Measurements from ENCODE around the gene TLK1.

Gene TLK1

DNA sequence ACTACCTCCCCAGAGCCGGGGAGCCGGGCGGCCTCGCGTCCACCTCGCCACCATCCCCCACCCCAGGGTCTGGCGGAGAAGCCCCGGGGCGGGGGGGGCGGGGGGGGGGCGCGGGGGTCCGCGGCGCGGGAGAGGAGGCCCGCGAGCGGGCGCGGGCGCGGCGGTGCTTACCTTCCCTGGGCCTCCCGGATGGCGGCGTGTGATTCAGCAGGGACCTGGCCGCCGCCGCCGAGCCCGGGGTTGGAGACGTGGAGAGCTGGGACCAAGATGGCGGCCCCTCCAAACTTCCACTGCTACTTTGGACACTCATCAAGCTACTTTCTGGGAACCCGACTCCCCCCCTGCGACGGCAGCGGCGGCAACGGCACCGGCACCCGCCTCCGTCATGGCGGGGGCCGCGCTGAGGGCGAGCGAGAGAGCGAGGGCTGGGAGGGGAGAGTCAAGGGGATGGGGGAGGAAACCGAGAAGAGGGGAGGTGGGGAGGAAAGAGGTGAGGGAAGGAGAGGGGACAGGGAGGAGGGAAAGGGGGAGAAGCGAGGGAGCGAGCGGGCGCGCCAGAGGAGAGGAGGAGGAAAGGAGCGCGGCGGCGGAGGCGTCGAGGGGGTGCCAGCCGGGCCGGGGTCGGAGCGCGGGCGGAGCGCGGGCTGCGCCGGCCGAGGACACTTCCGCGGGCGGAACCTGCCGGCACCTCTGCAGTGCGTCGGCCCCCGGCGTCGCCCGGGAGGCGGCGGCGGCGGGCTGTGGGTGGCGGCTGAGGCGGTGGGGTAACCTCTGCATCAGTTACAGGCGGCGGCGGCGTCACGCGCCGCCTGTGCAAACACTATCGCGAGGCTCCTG is at the start of gene TLK1:
Gene TLK1 (minus strand): TSS at position 775 of the 837 bp plus-strand sequence. CDS start 465 bp downstream, at position 310.
- peak; percentile 64 for DNase-seq

DNA sequence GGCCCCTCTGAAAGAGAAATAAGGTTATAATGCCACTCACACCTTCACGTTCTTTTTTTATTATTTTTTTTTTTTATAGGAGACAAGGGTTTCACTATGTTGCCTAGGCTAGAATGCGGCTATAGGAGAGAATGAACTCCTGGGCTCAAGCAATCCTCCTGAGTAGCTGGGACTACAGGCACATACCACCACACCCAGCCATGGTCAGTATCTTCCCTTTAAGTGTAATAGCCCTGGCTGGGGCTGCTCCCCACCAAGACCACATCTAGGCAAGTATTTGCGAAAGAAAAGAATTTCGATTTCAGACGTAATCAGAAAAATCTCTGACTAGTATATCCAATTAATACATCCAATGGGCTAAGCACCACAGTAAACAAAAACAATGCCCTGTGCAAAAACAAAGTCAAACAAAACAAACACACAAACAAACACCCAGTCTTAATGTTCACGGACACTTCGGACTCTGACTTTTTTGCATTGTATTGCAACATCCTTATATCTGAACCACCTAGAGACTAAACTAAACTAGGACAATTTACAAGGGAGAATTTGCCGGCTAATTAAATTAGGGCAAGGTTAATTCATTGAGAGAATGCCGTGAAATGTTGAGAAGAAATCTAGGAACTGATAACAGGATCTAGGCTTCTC is 49.6 kb upstream of the TLK1 start:
- no peak for DNase-seq

DNA sequence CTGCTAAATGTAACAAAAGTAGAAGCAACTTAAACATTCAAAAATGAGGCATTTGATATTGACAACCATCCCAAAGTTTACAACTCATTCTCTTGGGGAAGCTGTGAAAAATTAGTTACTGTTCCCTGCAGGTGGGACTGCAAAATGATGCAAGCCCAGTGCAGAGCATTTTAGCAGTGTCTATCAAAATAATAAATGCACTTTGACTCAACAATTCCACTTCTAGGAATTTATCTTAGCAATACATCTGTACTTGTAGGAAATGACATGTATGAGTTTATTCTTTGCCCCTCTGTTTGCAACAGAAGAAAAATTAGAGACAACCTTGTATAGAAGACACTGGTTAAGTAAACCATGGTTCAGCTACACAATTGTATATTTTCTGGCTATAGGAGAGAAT is 48.0 kb upstream of the TLK1 start:
- DNase-seq: no peak

DNA sequence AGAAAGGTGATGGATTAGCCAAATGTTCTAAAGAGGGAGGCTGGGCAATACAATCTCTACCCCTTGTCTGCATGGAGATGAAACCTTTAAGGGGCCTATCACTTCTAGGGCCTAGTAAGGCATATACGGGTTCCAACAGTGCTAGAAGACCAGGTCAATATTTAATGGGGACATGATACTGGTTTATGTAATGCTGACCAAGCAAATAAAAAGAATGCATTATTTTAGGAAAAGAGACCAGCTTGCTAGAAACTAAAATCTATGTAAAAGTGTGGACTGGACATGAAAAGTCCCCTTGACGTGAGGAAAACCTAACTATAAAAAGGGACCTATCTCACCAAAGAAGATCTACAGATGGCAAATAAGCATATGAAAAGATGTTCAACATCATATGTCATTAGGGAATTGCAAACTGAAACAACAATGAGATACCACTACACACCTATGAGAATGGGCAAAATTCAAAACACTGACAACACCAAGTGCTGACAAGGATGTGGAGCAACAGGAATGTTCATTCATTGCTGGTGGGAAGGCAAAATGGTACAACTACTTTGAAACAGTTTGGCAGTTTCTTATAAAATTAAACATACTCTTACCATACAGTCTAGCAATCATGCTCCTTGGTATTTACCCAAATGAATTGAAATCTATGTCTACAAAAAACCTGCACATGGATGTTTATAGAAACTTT is 45.9 kb upstream of the TLK1 start:
- DNase-seq: no peak

DNA sequence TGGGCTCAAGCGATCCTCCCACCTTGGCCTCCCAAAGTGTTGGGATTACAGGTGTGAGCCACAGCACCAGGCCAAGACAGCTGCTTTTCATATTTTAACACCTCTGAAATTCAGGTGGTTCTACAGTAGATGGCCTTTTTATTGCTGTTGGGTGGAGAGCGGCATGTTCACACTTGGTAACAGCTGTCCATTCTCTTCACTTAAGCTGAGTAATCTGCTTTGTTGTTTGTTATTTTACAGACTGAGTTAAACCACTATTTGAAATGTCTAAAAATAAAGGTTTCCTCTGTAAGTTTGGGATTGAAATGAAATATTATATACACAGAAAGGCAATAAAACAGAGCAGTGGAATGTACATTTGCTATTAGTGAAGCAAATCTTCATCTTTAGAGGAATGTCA is 44.9 kb upstream of the TLK1 start:
- no peak for DNase-seq

DNA sequence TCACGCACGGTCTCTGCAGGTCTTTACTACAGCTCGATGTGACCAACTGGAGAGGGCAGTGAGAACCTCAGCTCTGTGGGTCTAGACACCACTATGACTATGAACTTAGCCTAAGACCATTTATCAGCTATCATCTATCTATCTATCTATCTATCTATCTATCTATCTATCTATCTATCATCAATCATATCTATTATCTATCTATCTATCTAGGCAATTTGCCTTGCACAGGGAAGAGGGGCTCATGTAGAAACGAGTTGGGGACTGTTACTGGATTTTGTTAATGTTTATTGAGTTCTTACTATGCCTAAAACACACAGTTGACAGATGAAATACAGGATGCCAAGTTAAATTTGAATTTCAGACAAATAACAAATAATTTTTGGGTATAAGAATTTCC is 41.1 kb upstream of the TLK1 start:
- DNase-seq: no peak

DNA sequence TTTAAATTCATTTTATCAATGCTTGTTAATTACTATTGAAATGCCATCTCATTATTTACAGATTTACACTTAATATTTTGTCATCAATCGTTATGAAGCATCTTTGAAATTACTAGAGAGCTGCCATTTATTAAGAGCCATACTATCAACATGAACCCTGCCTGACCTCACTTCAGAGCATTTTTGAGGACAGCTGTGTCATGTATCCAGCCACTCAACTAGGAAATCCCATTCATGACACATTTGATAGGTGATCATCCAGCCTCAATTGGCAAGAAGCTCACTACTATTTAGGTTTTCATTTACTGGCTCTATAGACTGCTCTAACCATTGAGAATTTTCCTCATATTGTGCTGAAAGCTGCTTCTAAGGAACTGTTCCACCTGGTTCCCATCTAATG is 40.6 kb upstream of the TLK1 start:
- no peak for DNase-seq

DNA sequence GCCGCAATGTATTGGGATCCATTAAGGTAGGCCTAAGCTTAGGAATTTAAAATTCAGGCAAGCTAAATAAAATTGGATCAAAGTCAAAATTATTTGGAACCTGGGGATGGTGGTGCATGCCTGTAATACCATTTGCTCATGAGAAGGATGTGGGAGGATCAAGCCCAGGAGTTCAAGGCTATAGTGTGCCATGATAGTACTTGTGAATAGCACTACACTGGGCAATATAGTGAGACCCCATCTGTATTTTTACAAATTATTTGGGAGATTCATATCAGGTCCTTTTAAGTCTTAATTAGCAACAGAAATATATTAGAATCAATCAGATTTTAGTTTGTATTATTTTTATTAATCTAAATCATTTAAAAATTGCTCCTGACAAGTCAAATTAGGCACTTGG is 39.8 kb upstream of the TLK1 start:
- no peak for DNase-seq

DNA sequence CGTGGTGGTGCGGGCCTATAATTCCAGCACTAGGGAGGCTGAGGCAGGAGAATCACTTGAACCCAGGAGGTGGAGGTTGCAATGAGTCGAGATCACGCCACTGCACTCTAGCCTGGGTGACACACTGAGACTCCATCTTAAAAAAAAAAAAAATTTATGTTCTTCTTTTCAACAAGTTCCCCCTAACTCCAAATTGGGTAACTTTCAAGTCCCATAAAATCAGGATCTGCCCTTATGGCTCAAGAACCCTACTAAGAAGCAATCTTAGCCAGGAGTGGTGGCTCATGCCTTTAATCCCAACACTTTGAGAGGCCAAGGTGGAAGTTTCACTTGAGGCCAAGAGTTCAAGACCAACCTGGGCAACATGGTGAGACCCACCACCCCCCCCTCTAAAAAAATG is 30.3 kb upstream of the TLK1 start:
- DNase-seq: no peak

DNA sequence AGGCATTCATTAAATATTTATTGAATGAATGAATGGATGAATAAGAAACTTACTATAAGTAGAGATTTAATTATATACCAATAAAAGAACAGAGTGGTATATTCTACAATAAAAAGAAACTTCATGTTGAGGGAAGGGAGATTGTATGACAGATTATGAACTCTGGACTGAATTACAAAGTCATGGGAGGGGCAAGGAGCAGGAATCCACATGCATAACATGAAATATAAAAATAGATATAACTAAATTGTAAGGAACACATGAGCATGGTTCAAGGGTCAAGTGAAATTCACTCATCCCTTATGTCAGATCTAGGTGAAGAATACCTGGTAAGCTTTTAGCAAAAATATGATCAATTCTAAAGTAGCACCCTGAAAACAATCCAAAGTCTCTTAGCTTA is 27.1 kb upstream of the TLK1 start:
- no peak for DNase-seq

DNA sequence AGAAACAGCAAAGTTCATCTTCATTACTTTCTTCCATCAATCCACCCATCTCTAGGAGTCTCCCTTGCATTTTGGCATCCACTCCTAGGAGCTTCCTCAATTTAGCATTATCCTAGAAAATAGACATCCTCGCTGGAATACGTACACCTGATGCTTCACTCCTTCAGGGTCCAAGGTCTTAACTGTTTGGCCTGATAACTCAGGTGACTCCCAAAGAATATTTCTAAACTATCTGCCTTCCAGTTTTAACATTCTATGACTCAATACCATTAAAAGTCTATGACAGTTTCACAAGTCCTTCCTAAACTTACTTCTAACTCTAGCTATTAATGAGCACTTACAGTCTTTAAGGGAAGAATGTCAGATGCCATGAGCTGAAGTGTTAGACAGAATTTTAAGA is 26.5 kb upstream of the TLK1 start:
- DNase-seq: no peak

DNA sequence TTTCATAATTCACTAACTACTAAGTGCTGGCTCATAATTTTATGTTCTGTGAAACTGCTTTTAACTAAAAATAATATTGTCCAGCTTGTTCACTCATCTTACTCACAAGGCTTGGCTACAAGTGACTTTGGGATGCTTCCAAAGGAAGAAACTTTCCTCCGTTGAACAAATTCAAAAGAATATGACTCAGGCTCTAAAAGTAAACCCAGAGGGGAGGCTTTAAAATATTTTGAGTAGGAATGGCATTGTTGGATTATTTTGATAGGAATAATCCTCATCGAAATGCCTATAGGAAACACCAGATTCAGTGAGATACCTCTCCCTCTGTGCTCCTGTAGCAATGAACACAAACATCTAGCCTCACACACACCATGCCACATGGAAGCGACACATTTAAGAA is 25.2 kb upstream of the TLK1 start:
- DNase-seq: peak; percentile 26

DNA sequence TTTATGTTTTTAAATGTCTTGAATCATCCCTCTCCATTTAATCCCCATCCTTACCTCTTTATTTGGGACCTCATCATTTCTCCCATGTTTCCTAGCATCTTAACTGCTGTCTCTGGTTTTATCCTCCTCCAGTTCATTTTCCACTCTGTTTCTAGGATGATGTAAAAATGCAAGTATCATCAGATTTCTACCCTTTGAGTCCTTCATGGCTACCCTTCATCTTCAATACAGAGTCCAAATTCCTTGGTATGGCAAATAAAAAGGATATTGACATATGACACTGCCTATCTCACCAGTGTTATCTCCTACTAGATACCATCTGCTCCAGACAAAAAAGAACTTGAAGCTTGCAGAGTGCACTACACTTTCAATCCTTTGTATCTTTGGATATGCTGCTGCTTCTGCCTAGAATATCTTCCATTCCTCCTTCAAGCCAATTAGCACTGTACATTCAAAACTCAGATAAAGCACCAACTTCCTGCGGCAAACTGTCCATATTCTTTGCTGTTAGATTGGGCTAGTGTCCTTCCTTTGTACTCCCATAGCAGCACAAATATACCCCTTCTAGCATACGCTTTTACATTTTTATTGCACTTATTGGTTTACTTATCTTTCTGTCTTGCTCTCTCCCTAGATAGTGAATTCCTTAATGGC is 24.6 kb upstream of the TLK1 start:
- DNase-seq: no peak

DNA sequence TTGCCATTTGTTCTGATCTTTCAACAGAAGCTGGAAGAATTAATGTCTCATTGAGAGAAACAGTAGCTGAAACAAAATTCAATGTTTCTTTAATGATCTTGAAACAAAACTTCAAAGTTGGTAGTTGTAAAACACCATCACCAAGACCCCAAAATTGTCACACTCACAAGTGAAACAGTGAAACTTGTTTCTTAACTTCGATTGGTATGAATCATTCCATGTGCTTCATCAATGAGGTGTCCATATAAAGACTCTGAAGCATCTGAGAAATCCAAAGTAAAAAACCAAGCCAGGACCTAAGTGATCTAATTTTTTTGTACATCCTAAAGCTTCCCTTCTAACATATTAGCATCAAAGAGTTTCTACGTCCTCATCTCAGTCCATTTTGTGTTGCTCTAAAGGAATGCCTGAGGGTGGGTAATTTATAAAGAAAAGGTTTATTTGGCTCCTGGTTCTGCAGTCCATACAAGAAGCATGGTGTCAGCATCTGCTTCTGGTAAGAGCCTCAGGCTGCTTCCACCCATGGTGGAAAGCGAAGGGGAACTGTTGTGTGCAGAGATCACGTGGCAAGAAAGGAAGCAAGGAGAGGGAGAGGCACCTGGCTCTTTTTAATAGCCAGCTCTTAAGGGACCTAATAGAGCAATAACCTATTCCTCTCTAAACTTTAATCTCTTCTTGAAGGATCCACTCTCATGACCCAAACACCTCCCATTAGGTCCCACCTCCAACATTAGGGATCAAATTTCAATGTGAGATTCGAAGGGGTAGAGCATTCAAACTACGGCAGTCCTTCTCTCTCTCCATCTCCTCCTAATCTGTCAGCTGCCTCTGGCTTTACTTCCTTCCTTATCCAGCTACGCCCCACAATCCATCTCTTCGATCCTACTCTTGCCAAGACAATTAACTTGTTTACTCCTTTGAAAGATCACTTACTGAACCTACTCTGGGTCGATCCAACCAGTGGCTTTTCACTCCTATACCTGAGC is 20.7 kb upstream of the TLK1 start:
- DNase-seq: no peak

DNA sequence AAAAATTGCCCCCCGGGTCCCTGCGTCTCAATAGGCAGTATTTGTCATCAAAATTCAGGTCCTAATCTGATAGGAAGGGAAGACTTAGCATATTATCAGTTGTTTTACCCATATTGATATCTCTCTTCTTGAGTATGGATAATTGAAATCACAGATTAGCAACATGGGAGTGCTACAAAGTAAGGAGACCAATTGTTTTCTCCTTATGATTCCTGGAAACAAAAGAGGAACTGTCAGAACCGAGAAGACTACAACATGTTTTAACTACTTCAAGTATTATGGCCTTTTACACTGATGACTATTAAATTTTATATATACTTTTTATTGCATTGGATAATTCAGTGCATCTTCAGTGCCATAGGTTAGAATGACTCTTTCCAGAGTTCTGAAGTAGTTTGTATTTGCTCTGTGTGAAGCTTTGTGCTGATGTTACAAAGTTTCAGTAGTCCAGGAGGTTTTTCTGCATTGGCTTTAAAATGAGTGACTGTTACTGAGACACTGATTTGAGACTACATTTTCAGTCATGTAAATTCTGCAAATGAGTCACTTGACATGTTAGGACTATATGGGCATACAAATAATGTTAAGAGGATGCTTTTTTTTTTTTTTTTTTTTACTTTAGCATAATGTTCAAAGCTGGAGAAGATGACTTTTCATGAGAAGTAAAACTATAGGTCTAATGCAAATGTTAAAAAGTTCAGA is 19.7 kb upstream of the TLK1 start:
- DNase-seq: no peak

DNA sequence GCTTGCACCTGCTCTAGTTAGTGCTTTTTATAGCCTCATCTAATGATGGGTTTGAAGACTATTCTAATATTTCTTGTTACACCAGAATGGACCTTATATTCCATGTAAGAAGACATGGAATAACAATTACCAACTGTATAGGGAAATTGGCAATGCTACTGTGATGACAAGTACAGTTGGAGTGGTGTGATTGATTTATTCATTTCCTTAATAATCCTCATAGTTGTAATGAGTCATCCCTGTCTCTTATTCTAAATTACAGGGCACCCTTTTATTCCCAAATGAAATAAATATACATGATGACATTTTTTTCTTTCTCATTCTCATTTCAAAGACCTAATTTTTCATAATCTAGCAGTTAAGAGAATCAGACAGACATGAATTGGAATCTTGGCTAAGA is 18.3 kb upstream of the TLK1 start:
- peak; percentile 28 for DNase-seq

DNA sequence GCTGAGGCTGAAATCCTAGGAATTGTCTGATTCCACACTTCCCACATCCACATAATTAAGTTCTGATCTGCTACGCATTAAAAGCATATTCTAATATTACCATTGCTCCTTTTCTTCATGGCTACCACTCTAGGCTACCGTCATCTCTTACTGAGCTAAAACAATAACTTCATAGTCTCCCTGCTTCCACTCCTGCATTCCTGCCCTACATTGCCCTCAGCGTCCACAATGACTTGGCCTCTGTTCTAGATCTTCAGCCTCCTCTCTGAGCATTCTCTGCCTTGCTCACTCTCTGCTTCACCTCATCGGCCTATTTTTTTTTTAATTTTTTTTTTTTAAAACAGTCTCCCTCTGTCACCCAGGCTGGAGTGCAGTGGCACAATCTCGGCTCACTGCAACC is 15.8 kb upstream of the TLK1 start:
- no peak for DNase-seq

DNA sequence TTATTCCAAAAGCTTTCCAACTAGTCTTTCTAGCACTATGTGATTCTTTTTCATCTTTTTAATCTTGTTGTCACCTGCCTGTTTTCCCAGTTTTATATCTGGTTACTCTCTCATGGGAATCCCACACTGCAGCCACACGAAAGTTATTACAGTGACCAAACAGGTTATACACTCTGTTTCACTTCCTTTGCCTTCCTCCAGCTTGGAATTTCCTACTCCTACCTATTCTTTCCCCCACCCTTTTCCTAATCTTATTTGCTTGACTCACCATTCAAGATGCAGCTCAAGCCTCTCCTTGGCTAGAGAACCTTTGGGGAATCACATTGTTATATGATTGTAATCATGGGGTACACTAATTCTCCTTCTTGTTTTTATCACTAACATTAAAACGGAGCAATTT is 13.4 kb upstream of the TLK1 start:
- DNase-seq: no peak

DNA sequence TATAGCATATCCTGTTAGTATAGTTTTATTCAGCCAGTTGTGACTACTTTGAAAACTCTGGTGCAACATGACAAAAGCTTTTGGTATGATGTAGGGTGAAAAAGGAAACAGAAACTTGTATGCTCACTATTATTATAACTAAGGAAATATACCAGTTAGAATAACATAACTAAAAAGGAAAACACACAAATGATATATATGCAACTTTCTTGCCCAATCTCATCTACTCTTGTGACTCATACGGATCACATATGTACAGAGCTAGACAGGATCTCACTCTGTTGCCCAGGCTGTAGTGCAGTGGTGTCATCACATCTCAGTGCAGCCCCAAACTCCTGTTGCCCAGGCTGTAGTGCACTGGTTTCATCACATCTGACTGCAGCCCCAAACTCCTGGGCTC is 12.4 kb upstream of the TLK1 start:
- no peak for DNase-seq

DNA sequence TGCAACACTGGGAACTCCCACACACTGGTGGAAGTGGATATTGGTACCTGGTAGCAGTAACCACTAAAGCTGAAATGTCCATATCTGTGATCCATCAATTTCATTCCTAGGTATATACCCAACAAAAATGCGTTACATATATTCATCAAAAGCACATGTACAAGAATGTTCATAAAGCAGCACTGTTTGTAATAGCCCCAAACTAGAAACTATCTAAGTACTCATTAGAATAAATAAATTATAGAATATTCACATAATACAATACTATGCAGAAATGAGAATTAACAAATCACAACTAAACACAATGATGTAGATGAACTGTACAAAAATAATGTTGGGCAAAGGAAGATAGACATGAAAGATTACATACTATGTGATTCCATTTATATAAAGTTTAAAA is 11.1 kb upstream of the TLK1 start:
- no peak for DNase-seq

DNA sequence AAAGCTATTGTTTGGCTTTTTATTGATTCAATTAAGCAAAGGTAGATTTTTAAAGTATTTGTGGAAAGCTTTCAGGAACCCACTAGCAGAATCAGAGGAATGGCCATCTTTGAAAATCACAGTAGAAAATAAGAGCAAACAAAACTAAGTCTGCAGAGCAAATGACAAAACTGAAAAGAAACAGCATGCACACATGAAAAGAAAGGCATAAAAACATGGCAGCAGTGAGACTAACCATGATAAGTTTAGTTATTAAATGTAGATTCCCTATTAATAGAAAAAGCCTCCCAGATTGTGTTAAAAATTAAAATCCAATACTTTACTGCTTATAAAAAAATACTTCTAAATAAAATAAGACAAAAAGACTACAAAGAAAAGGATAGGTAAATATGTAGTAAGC is 9.1 kb upstream of the TLK1 start:
- DNase-seq: no peak

DNA sequence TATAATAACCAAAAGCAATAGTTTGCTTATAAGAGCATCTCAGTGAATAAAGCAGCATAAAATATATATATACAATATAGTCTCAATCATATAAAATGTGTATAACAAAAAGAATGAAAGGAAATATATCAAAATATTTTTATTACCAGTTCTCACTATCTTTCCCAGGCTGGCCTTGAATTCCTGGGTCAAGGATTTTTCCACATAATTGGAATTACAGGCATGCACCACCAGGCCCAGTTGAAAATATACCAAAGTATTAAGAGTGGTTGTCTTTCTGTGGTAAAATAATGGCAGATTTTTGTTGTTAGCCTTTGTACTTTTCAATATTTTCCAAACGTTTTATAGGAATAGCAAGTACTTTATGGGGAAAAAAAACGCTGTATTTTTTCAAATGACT is 8.6 kb upstream of the TLK1 start:
- DNase-seq: no peak
